Mucosa of descending colon (tissue), 3 donors: ENCODE data around the gene SORCS2. TPM values are rescaled to one million over a fixed set of nuclear protein-coding genes. Genes with fewer than 3 reads are reported as not detected.

Experiments used
- ATAC-seq: fragments of 200-7000 bp; cut with Tn5 transposase; one replicate; pipeline ENCODE4 v1.9.1; 2020; ENCODE audit warnings: mild to moderate bottlenecking, moderate library complexity
- DNase-seq, 3 donors: peaks; one replicate each; pipeline ENCODE4 v3.0.0-alpha.2; 2020
- H3K36me3 ChIP-seq: fragments of 200-600 bp; one replicate; pipeline ENCODE4 v1.8.0; 2021; ENCODE audit warnings: low read depth, mild to moderate bottlenecking
- H3K4me1 ChIP-seq: fragments of 200-600 bp; one replicate; pipeline ENCODE4 v1.8.0; 2021; ENCODE audit warnings: low read depth, mild to moderate bottlenecking
- H3K4me3 ChIP-seq: fragments of 200-600 bp; one replicate; pipeline ENCODE4 v1.8.0; 2021; ENCODE audit warnings: mild to moderate bottlenecking
- H3K9me3 ChIP-seq: fragments of 200-600 bp; one replicate; pipeline ENCODE4 v1.8.0; 2021; ENCODE audit warnings: mild to moderate bottlenecking
- CTCF ChIP-seq: fragments of 200-600 bp; IDR thresholded peaks from one replicate; pipeline ENCODE4 v1.8.0; 2022; ENCODE audit warnings: antibody characterized with exemption, mild to moderate bottlenecking
- intact Hi-C, 2 donors: fragments of 100-400 bp; cut with DNase I in 1 of 2; cut with micrococcal nuclease in 1 of 2; formaldehyde crosslinking; loops; one replicate each; pipeline versions ENCODE4 v1.11.0 to v1.11.1; 2022; cut with DNase I, micrococcal nuclease
- total RNA-seq, 3 donors: library from RNA; stranded (reverse); fragmentation: NEBNext Ultra II Directional in 2 of 3; extraction: Animal tissue kit (Norgen Biotek cat#: 25700) in 2 of 3; gene quantifications; one replicate each; pipeline versions ENCODE4 v1.2.1 to v1.2.4, GENCODE V29; 2021 to 2023
- donor health status: DM: no; HTN: no; CAD: no; lungs with moderate emphysema.
- donor health status: DM: no; HTN: no; CAD: no.
- donor health status: DM: no; HTN: yes; CAD: no.

SORCS2 gene
- total RNA-seq, 3 donors from 2014 or later, result 0.20 to 3.1 (median 1.5) TPM

GRCh38 chr4:7167706-7168105, 24.6 kb upstream of the SORCS2 start:
- ATAC-seq, result peak; percentile 73
- H3K36me3 ChIP-seq, result no peaks in the 10 kb centered on the region
- H3K4me3 ChIP-seq, result no peak overlapping the region
- H3K9me3 ChIP-seq, result no peaks in the 10 kb centered on the region
- peak in 1 of 3 donors; percentile 46 for DNase-seq
- H3K4me1 ChIP-seq, result peaks cover 3% of the 10 kb centered on the region
- intact Hi-C loops, result no loop called here
- TF ChIP-seq CTCF, result no peak

DNA sequence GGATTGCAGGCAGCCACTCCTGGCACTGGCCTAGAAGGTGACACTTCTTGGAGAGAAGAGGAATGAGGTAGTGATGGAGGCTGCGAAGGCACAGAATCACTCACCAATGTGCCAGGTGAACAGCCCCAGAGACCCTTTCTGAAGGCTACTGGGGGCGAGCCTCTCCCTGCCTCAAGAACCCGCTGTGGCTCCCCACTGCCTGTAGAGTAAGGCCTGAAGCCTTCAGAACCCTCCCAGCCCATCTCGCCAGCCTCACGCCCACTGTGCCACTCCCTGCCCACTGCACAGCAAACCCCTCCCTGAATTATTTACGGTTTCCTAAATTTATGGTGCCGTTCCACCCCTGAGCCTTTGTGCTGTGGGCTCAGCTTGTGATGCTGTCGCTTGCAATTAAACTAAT, 24.2 kb upstream of the SORCS2 start:
- DNase-seq, result no peak
- H3K36me3 ChIP-seq, result no peaks in the 10 kb centered on the region
- TF ChIP-seq CTCF, result no peak
- no peak for ATAC-seq
- H3K4me1 ChIP-seq, result peaks cover 3% of the 10 kb centered on the region
- H3K4me3 ChIP-seq, result no peak overlapping the region
- intact Hi-C loops, result no loop called here
- no peaks in the 10 kb centered on the region for H3K9me3 ChIP-seq

- no peak for DNase-seq
- Histone ChIP-seq H3K36me3 (no peaks in the 10 kb centered on the region), H3K9me3 (no peaks in the 10 kb centered on the region), H3K4me1 (peaks cover 3% of the 10 kb centered on the region), H3K4me3 (no peak overlapping the region)
- no peak for TF ChIP-seq CTCF
- ATAC-seq, result no peak
- intact Hi-C loops, result no loop called here
These were observed 23.2 kb upstream of the SORCS2 start for GRCh38 chr4:7169134-7169533.

- H3K4me3 ChIP-seq, result no peak overlapping the region
- intact Hi-C loops, result no loop called here
- H3K36me3 ChIP-seq, result no peaks in the 10 kb centered on the region
- peaks cover 3% of the 10 kb centered on the region for H3K4me1 ChIP-seq
- DNase-seq (no peak), ATAC-seq (no peak)
- no peaks in the 10 kb centered on the region for H3K9me3 ChIP-seq
- TF ChIP-seq CTCF, result no peak
These were observed 22.3 kb upstream of the SORCS2 start for GRCh38 chr4:7170012-7170411.

GRCh38 chr4:7171191-7171900, 21.0 kb upstream of the SORCS2 start:
- TF ChIP-seq CTCF, result no peak
- no peak for DNase-seq
- intact Hi-C loops, result no loop called here
- peaks cover 3% of the 10 kb centered on the region for H3K4me1 ChIP-seq
- no peak overlapping the region for H3K4me3 ChIP-seq
- H3K36me3 ChIP-seq, result no peaks in the 10 kb centered on the region
- no peaks in the 10 kb centered on the region for H3K9me3 ChIP-seq
- no peak for ATAC-seq

- TF ChIP-seq CTCF, result no peak
- no peaks in the 10 kb centered on the region for H3K9me3 ChIP-seq
- H3K36me3 ChIP-seq, result no peaks in the 10 kb centered on the region
- ATAC-seq (no peak), DNase-seq (no peak)
- H3K4me3 ChIP-seq, result no peak overlapping the region
- H3K4me1 ChIP-seq, result peaks cover 3% of the 10 kb centered on the region
- intact Hi-C loops, result no loop called here
These were observed 19.8 kb upstream of the SORCS2 start for GRCh38 chr4:7172508-7172907.
